ENCODE measurements around the gene DIDO1.

Gene DIDO1

GRCh38 chr20:62895539-62895938 lies 30.8 kb downstream of the DIDO1 start:
- TF ChIP-seq, protein P1, sequence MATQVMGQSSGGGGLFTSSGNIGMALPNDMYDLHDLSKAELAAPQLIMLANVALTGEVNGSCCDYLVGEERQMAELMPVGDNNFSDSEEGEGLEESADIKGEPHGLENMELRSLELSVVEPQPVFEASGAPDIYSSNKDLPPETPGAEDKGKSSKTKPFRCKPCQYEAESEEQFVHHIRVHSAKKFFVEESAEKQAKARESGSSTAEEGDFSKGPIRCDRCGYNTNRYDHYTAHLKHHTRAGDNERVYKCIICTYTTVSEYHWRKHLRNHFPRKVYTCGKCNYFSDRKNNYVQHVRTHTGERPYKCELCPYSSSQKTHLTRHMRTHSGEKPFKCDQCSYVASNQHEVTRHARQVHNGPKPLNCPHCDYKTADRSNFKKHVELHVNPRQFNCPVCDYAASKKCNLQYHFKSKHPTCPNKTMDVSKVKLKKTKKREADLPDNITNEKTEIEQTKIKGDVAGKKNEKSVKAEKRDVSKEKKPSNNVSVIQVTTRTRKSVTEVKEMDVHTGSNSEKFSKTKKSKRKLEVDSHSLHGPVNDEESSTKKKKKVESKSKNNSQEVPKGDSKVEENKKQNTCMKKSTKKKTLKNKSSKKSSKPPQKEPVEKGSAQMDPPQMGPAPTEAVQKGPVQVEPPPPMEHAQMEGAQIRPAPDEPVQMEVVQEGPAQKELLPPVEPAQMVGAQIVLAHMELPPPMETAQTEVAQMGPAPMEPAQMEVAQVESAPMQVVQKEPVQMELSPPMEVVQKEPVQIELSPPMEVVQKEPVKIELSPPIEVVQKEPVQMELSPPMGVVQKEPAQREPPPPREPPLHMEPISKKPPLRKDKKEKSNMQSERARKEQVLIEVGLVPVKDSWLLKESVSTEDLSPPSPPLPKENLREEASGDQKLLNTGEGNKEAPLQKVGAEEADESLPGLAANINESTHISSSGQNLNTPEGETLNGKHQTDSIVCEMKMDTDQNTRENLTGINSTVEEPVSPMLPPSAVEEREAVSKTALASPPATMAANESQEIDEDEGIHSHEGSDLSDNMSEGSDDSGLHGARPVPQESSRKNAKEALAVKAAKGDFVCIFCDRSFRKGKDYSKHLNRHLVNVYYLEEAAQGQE (IDR thresholded peaks at IDR 0.05; ENCODE audit: insufficient read depth in 1 of 2, low read depth in 2 of 2, low read length in 2 of 2): no peak
- no peak for TF ChIP-seq TAF1 (IDR thresholded peaks at IDR 0.05; ENCODE audit: borderline replicate concordance, insufficient read depth, low read length)
- TF ChIP-seq FOXP2 (optimal IDR thresholded peaks at IDR 0.05; ENCODE audit: borderline replicate concordance, extremely low read depth, extremely low read length, insufficient read depth): no peak
- TF ChIP-seq SIN3A (IDR thresholded peaks at IDR 0.05; ENCODE audit: borderline replicate concordance, insufficient read depth, low read length): no peak
- TF ChIP-seq POLR2AphosphoS5 (IDR thresholded peaks at IDR 0.05; ENCODE audit: low read depth, low read length): no peak

- TF ChIP-seq, protein P1 (IDR thresholded peaks at IDR 0.05; ENCODE audit: insufficient read depth in 1 of 2, low read depth in 2 of 2, low read length in 2 of 2): no peak
- TF ChIP-seq POLR2AphosphoS5 (IDR thresholded peaks at IDR 0.05; ENCODE audit: low read depth, low read length): no peak
- no peak for TF ChIP-seq FOXP2 (optimal IDR thresholded peaks at IDR 0.05; ENCODE audit: borderline replicate concordance, extremely low read depth, extremely low read length, insufficient read depth)
- no peak for TF ChIP-seq TAF1 (IDR thresholded peaks at IDR 0.05; ENCODE audit: borderline replicate concordance, insufficient read depth, low read length)
- TF ChIP-seq SIN3A (IDR thresholded peaks at IDR 0.05; ENCODE audit: borderline replicate concordance, insufficient read depth, low read length): no peak
Measured at GRCh38 chr20:62894261-62894660, 32.0 kb downstream of the DIDO1 start.

GRCh38 chr20:62893700-62894099 lies 32.6 kb downstream of the DIDO1 start:
- TF ChIP-seq TAF1 (IDR thresholded peaks at IDR 0.05; ENCODE audit: borderline replicate concordance, insufficient read depth, low read length) (no peak), SIN3A (IDR thresholded peaks at IDR 0.05; ENCODE audit: borderline replicate concordance, insufficient read depth, low read length) (no peak), FOXP2 (optimal IDR thresholded peaks at IDR 0.05; ENCODE audit: borderline replicate concordance, extremely low read depth, extremely low read length, insufficient read depth) (no peak), POLR2AphosphoS5 (IDR thresholded peaks at IDR 0.05; ENCODE audit: low read depth, low read length) (no peak)
- TF ChIP-seq, protein P1 (IDR thresholded peaks at IDR 0.05; ENCODE audit: insufficient read depth in 1 of 2, low read depth in 2 of 2, low read length in 2 of 2): no peak

DNA sequence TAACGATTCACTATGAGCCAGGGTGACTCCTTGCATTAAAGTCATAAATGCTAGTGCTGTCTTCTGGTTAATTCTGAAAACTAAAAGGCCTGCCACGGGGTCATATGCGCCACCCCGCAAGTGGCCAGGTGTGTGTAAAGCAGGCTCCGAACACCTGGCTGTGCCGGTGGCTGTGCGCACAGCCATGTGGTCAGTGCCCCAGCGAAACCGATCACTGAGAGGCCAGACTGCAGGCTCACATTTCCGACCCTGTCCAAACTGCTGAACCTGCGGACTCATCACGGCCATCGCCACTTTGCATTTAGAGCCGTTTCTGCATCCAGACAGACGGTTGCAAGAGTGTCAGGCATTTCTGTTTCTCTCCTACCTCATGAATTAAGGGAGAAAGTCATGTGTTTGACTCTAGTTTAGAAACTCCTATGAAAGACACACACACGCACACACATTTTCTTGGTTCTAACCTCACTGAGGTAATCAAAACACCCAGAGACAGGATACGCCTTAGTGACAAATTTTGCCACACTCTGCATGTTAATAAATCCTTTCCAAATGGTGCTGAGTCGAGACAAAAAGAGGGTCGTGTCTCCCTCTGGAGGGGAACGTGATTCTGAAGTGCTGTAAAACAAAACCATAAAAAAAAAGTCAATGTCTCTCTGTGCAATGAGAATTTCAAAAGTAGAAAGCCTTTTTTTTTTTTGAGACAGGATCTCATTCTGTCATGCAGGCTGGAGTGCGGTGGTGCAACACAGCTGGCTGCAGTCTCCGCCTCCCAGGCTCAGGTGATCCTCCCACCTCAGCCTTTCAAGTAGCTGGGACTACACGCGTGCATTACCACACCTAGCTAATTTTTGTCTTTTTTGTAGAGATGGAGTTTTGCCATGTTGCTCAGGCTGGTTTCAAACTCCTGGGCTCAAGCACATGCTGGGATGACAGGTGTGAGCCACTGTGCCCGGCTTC lies 33.7 kb downstream of the DIDO1 start:
- TF ChIP-seq FOXP2 (optimal IDR thresholded peaks at IDR 0.05; ENCODE audit: borderline replicate concordance, extremely low read depth, extremely low read length, insufficient read depth) (no peak), SIN3A (IDR thresholded peaks at IDR 0.05; ENCODE audit: borderline replicate concordance, insufficient read depth, low read length) (no peak), POLR2AphosphoS5 (IDR thresholded peaks at IDR 0.05; ENCODE audit: low read depth, low read length) (no peak), TAF1 (IDR thresholded peaks at IDR 0.05; ENCODE audit: borderline replicate concordance, insufficient read depth, low read length) (no peak)
- TF ChIP-seq, protein P1 (IDR thresholded peaks at IDR 0.05; ENCODE audit: insufficient read depth in 1 of 2, low read depth in 2 of 2, low read length in 2 of 2): no peak
